Measurements from ENCODE around the gene ALDOA.

The ALDOA gene

DNA sequence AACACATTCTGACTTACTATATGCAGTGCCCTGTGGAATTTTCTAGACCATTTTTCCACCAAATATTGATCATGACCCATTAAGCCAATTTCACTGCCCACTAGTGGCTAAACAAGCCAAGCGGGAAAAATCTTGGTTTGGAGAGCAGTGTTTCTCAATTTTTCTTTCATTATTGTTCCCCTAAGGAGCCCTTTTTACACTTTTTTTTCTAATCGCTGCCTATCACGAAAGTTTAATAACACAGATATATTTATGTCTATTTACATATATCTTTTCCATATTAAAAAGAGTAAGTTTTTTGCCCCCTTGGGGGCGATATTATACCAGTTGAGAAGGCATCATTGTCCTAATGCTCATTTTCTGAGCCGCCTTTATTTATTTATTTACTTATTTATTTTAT is 23.7 kb upstream of the ALDOA start:
- Histone ChIP-seq H3K27ac (ENCODE audit: low read depth, low read length) (no peak overlapping the region), H3K9me3 (ENCODE audit: control insufficient read depth, insufficient read depth, low read depth, low read length) (no peaks in the 10 kb centered on the region), H3K9ac (ENCODE audit: low read length) (no peak overlapping the region), H3K36me3 (ENCODE audit: control insufficient read depth, insufficient read depth, low read length) (no peaks in the 10 kb centered on the region), H3K4me3 (ENCODE audit: low read depth, low read length) (no peak overlapping the region), H3K4me1 (ENCODE audit: control insufficient read depth, insufficient read depth, low read length) (no peaks in the 10 kb centered on the region), H3K27me3 (ENCODE audit: control insufficient read depth, insufficient read depth, low read length) (no peaks in the 10 kb centered on the region)

DNA sequence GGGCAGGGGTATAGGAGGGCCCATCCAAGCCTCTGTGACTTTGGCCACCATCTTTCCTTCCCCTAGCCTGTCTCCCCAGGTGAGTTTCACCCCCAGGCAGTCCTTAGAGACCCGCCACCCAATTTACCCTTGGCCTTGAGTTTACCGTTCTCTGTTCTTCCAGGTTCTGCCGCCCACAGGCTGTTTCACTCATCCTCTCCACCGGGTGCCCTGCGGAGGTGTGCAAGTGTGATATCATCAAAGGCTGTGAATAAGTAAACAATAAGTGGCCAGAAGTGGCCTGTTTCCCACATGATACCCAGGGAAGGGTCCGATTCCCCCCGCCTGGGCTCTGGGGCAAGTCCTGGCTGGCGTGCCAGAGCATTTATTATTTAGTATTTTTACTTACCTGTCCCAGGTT is 19.4 kb upstream of the ALDOA start:
- Histone ChIP-seq H3K4me3 (ENCODE audit: low read depth, low read length) (no peak overlapping the region), H3K36me3 (ENCODE audit: control insufficient read depth, insufficient read depth, low read length) (no peaks in the 10 kb centered on the region), H3K27me3 (ENCODE audit: control insufficient read depth, insufficient read depth, low read length) (no peaks in the 10 kb centered on the region), H3K9ac (ENCODE audit: low read length) (no peak overlapping the region), H3K4me1 (ENCODE audit: control insufficient read depth, insufficient read depth, low read length) (no peaks in the 10 kb centered on the region), H3K27ac (ENCODE audit: low read depth, low read length) (no peak overlapping the region), H3K9me3 (ENCODE audit: control insufficient read depth, insufficient read depth, low read depth, low read length) (no peaks in the 10 kb centered on the region)

DNA sequence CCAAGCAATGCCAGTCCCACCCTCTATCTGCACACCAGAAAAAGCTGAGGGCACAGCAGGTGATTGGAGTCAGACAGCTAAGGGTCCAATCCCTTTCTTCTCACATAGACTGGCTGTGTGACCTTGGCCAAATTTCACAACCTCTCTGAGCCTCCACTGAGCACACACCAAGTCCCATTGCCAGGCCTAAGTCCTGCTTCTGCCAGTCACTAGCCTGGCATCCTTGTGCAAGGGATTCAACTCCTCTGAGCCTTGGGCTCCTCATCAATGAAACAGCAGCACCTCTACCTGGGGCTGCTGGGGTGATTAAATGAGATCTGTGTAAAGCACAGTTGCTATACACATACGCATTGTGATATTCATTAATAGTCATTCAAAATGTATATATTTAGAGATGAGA is 19.0 kb upstream of the ALDOA start:
- Histone ChIP-seq H3K4me3 (ENCODE audit: low read depth, low read length) (no peak overlapping the region), H3K27ac (ENCODE audit: low read depth, low read length) (no peak overlapping the region), H3K4me1 (ENCODE audit: control insufficient read depth, insufficient read depth, low read length) (no peaks in the 10 kb centered on the region; the same call in 1 of the 2 replicates), H3K36me3 (ENCODE audit: control insufficient read depth, insufficient read depth, low read length) (no peaks in the 10 kb centered on the region), H3K9ac (ENCODE audit: low read length) (no peak overlapping the region), H3K27me3 (ENCODE audit: control insufficient read depth, insufficient read depth, low read length) (no peaks in the 10 kb centered on the region), H3K9me3 (ENCODE audit: control insufficient read depth, insufficient read depth, low read depth, low read length) (no peaks in the 10 kb centered on the region)

DNA sequence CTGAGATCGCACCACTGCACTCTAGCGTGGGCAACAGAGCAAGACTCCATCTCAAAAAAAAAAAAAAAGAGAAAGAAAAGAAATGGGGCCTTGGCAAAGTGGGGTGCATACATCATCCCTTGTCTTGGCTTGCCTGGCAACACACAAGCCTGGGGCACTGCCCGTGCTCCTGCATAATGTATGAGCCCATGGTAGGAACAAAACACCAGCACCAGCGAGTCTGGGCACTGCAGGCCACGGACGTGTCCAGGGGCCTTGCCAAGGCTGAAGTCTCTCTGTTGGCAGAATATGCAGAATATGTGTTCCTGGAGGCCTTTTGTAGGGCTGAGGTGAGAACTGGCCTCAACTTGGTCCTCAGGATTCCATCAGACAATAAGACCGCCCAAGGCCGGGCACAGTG is 15.7 kb upstream of the ALDOA start:
- H3K4me1 ChIP-seq (ENCODE audit: control insufficient read depth, insufficient read depth, low read length): no peaks in the 10 kb centered on the region; the same call in 1 of the 2 replicates
- H3K36me3 ChIP-seq (ENCODE audit: control insufficient read depth, insufficient read depth, low read length): no peaks in the 10 kb centered on the region
- no peak overlapping the region for H3K9ac ChIP-seq (ENCODE audit: low read length)
- no peak overlapping the region for H3K27ac ChIP-seq (ENCODE audit: low read depth, low read length)
- H3K4me3 ChIP-seq (ENCODE audit: low read depth, low read length): no peak overlapping the region
- no peaks in the 10 kb centered on the region for H3K9me3 ChIP-seq (ENCODE audit: control insufficient read depth, insufficient read depth, low read depth, low read length)
- H3K27me3 ChIP-seq (ENCODE audit: control insufficient read depth, insufficient read depth, low read length): no peaks in the 10 kb centered on the region

DNA sequence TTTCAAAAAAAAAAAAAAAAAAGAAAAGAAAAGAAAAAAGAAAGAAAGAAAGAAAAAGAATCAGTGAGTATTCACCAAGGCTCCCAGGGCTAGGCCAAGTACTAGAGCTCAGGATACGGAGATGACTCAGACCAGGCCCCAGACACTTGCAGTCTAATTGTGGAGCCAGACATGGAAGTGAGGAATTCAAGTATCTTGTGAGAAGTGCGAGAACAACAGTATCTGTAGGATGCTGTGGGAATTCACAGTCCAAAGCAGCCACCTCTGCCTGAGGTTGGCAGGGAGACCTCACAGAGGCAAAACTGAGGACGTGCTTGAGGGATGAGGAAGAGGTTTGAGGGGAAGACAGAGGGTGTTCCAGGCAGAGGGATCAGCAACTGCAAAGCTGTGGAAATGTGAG is 14.0 kb upstream of the ALDOA start:
- H3K4me3 ChIP-seq (ENCODE audit: low read depth, low read length): no peak overlapping the region
- no peaks in the 10 kb centered on the region; the same call in 1 of the 2 replicates for H3K4me1 ChIP-seq (ENCODE audit: control insufficient read depth, insufficient read depth, low read length)
- no peak overlapping the region for H3K9ac ChIP-seq (ENCODE audit: low read length)
- H3K27me3 ChIP-seq (ENCODE audit: control insufficient read depth, insufficient read depth, low read length): no peaks in the 10 kb centered on the region
- H3K27ac ChIP-seq (ENCODE audit: low read depth, low read length): no peak overlapping the region
- H3K36me3 ChIP-seq (ENCODE audit: control insufficient read depth, insufficient read depth, low read length): no peaks in the 10 kb centered on the region
- no peaks in the 10 kb centered on the region for H3K9me3 ChIP-seq (ENCODE audit: control insufficient read depth, insufficient read depth, low read depth, low read length)

DNA sequence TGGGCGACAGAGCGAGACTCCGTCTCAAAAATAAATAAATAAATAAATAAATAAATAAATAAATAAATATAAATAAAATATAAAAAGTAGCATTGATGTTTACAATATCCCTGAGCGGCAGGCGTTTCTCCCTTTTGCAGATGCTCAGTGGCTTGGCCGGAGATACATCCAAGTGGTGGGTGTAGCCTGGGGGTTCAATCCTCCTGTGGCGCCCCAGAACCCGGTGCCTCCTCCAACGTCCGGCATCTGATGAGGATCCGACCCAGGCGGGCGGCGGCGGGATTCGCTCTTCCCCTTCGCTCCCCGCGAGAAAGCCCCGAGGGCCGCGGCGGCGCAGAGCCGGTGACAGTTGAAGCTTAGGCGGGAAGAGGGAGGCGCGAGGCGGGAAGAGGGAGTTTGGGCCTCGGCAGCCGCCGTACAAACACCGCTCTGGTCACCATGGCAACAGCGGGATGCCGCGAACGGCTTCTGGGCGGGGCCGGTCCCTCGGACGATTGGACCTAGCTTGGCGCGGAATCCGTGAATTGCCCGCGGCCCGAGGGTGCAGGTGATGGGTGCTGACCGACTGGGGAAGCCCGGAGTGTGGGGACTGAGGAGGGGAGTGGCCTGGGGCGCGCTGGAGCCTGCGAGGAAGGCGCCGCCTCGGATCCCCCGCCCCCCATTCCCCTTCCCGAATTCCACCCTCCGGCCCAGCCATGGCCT is 12.7 kb upstream of the ALDOA start:
- H3K4me3 ChIP-seq (ENCODE audit: low read depth, low read length): peak overlapping the region; percentile 79
- H3K27me3 ChIP-seq (ENCODE audit: control insufficient read depth, insufficient read depth, low read length): no peaks in the 10 kb centered on the region
- H3K27ac ChIP-seq (ENCODE audit: low read depth, low read length): no peak overlapping the region
- no peaks in the 10 kb centered on the region; the same call in 1 of the 2 replicates for H3K4me1 ChIP-seq (ENCODE audit: control insufficient read depth, insufficient read depth, low read length)
- H3K36me3 ChIP-seq (ENCODE audit: control insufficient read depth, insufficient read depth, low read length): no peaks in the 10 kb centered on the region
- peak overlapping the region; percentile 66 for H3K9ac ChIP-seq (ENCODE audit: low read length)
- no peaks in the 10 kb centered on the region for H3K9me3 ChIP-seq (ENCODE audit: control insufficient read depth, insufficient read depth, low read depth, low read length)

DNA sequence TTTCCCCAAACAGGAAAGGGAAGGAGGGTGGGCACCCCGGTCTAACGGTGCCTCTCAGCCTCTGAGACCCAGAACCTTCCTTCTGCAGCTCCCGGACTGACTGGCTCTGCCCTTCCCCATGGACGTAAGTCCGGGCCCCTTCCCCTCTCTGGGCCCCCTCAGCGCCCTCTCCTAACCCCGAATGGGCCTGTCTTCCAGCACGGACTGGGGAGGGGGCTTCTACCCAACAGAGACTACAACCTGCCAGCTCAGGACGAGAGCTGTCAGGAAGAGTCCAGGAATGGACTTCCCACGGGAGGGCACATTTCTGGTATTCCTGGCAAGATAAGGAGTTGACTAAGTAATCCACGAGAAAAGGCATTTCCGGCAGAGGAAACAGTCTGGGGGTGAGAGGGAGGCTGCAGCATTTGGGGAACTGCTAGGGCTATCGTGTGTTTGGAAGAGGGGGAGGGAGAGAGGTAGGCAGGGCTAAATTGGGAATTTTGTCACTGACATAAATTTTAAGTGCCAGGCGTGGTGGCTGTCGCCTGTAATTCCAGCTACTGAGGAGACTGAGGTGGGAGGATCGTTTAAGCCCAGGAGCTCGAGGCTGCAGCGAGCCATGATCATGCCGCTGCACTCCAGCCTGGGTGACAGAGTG is 12.1 kb upstream of the ALDOA start:
- Histone ChIP-seq H3K27ac (ENCODE audit: low read depth, low read length) (no peak overlapping the region), H3K27me3 (ENCODE audit: control insufficient read depth, insufficient read depth, low read length) (no peaks in the 10 kb centered on the region), H3K4me3 (ENCODE audit: low read depth, low read length) (peak overlapping the region; percentile 79), H3K9ac (ENCODE audit: low read length) (peak overlapping the region; percentile 66), H3K4me1 (ENCODE audit: control insufficient read depth, insufficient read depth, low read length) (no peaks in the 10 kb centered on the region; the same call in 1 of the 2 replicates), H3K9me3 (ENCODE audit: control insufficient read depth, insufficient read depth, low read depth, low read length) (no peaks in the 10 kb centered on the region), H3K36me3 (ENCODE audit: control insufficient read depth, insufficient read depth, low read length) (no peaks in the 10 kb centered on the region)

DNA sequence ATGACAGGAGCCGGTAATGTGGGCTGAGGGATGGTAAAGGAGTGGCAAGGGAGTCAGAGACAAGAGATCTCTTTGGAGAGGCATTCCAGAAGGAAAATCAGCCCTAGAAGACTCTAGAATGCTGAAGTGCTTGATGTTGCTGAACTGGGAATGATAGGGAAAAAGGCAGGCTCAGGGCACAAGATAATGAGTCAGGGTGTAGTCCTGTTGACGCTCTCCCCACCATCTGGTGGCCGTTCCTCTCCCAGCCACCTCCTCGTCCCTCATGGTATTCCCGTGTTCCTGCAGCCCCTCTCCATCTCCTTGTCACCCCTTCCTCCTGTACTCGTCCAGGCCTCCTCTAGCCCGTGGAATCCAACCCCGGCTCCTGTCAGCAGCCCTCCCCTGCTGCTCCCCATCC is 11.1 kb upstream of the ALDOA start:
- Histone ChIP-seq H3K9me3 (ENCODE audit: control insufficient read depth, insufficient read depth, low read depth, low read length) (no peaks in the 10 kb centered on the region), H3K27ac (ENCODE audit: low read depth, low read length) (no peak overlapping the region), H3K4me1 (ENCODE audit: control insufficient read depth, insufficient read depth, low read length) (no peaks in the 10 kb centered on the region; the same call in 1 of the 2 replicates), H3K9ac (ENCODE audit: low read length) (no peak overlapping the region), H3K4me3 (ENCODE audit: low read depth, low read length) (no peak overlapping the region), H3K27me3 (ENCODE audit: control insufficient read depth, insufficient read depth, low read length) (no peaks in the 10 kb centered on the region), H3K36me3 (ENCODE audit: control insufficient read depth, insufficient read depth, low read length) (no peaks in the 10 kb centered on the region)

DNA sequence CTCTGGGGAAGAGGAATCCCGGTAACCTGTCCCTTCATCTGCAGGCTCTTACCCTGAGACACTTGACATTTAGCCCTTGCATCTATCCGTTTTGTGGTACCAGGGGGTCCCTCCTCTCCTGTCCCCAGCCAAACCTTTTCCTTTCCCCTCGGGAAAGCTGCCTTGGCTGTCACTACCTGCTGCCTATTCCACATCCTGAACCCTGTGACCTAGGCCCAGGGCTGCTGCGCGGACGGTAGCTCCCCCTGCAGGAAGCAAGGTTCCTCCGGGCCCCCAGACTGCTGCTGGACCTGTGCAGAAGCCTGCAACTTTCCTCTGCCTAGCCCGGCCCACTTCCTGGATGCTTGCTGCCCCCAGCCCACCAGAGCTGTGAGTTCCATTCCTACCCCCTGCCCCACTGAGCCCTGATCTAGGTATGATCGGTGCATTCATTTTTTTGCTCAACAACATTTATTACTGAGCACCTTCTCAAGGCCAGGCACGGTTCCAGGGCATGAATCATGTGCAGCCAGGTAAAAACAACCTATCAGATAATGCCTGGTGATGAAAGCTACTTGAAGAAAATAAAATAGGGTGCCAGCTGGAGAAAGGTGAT is 10.5 kb upstream of the ALDOA start:
- no peaks in the 10 kb centered on the region for H3K36me3 ChIP-seq (ENCODE audit: control insufficient read depth, insufficient read depth, low read length)
- no peak overlapping the region for H3K9ac ChIP-seq (ENCODE audit: low read length)
- H3K4me1 ChIP-seq (ENCODE audit: control insufficient read depth, insufficient read depth, low read length): no peaks in the 10 kb centered on the region; the same call in 1 of the 2 replicates
- H3K27ac ChIP-seq (ENCODE audit: low read depth, low read length): no peak overlapping the region
- H3K4me3 ChIP-seq (ENCODE audit: low read depth, low read length): no peak overlapping the region
- H3K9me3 ChIP-seq (ENCODE audit: control insufficient read depth, insufficient read depth, low read depth, low read length): no peaks in the 10 kb centered on the region
- no peaks in the 10 kb centered on the region for H3K27me3 ChIP-seq (ENCODE audit: control insufficient read depth, insufficient read depth, low read length)

DNA sequence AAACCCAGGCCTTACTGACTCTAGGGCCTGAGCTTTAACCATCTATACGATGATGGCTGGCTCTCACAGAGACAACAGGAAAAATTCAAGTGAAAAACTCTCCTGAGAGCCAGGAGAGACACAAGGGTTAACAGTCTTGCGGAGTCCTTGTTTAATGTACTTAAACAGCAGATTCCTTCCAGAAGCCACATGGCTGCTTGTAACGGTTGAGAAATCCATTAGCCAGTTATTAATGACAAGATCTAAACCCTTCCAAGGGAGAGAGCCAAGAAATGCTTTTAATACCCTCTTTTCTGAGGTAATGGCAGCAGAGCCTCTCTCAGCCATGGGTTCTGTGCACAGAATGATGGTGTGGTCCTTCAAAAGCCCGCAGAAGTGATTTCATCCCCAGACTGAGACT is 5.2 kb upstream of the ALDOA start:
- no peak overlapping the region for H3K9ac ChIP-seq (ENCODE audit: low read length)
- H3K27me3 ChIP-seq (ENCODE audit: control insufficient read depth, insufficient read depth, low read length): no peaks in the 10 kb centered on the region
- peaks cover 14% of the 10 kb centered on the region for H3K4me1 ChIP-seq (ENCODE audit: control insufficient read depth, insufficient read depth, low read length)
- no peaks in the 10 kb centered on the region for H3K36me3 ChIP-seq (ENCODE audit: control insufficient read depth, insufficient read depth, low read length)
- H3K4me3 ChIP-seq (ENCODE audit: low read depth, low read length): no peak overlapping the region
- no peak overlapping the region for H3K27ac ChIP-seq (ENCODE audit: low read depth, low read length)
- H3K9me3 ChIP-seq (ENCODE audit: control insufficient read depth, insufficient read depth, low read depth, low read length): no peaks in the 10 kb centered on the region

DNA sequence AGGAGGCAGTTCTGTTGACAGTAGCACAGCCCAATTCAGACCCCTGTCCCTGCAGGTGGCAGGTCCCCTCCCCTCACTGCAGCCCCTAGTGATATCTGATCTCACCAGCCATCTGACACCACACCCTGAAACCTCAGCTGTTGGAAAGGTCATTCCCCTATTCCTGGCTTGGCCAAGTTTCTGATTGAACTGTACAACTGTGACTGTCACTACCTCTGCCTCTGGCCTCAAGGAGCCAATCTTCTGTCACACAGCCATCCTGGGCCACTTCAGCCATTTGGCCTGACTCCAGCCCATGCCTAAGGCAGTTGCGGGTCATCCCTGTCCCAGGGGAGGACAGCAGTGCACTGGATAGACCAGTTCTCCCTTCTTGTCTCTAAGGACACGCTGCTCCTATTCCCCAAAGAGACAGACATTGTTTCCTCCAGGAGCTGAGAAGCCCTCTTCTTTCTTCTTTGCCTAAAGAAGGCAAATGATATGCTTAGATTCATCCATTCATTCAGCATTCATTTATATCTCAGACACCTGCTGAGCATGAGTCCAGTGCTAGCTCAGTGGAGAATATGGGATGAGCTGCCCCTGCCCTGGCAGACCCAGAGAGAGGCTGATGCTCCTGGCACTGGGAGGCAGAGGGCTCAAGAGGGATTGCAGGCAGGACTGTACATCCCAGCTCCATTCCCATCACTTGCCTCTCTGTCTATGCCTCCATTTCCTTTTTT is 4.6 kb upstream of the ALDOA start:
- H3K4me1 ChIP-seq (ENCODE audit: control insufficient read depth, insufficient read depth, low read length): peaks cover 14% of the 10 kb centered on the region
- no peak overlapping the region for H3K9ac ChIP-seq (ENCODE audit: low read length)
- no peaks in the 10 kb centered on the region for H3K9me3 ChIP-seq (ENCODE audit: control insufficient read depth, insufficient read depth, low read depth, low read length)
- no peaks in the 10 kb centered on the region for H3K27me3 ChIP-seq (ENCODE audit: control insufficient read depth, insufficient read depth, low read length)
- H3K36me3 ChIP-seq (ENCODE audit: control insufficient read depth, insufficient read depth, low read length): peaks cover 3% of the 10 kb centered on the region; the same call in 1 of the 2 replicates
- no peak overlapping the region for H3K4me3 ChIP-seq (ENCODE audit: low read depth, low read length)
- H3K27ac ChIP-seq (ENCODE audit: low read depth, low read length): no peak overlapping the region
